Activated effector memory CD4-positive, alpha-beta T cell treated with anti-CD3 and anti-CD28 coated beads, Interleukin-2, amount 50 U/mL, for 16 hours (primary cell): ENCODE data around the gene P2RX7.
A peak's percentile ranks its signal among the peaks of the same experiment; 100 is the strongest.

Experiments
- DNase-seq: peaks from one replicate; pipeline ENCODE4 v3.0.0-alpha.2; 2020

Gene P2RX7

GRCh38 chr12:121111684-121112083 lies 21.0 kb upstream of the P2RX7 start:
- DNase-seq = no peak

GRCh38 chr12:121112496-121112895 lies 20.2 kb upstream of the P2RX7 start:
- no peak for DNase-seq

GRCh38 chr12:121113057-121113456 lies 19.6 kb upstream of the P2RX7 start:
- no peak for DNase-seq

GRCh38 chr12:121114019-121114639 lies 18.5 kb upstream of the P2RX7 start:
- DNase-seq = no peak

GRCh38 chr12:121114806-121115205 lies 17.9 kb upstream of the P2RX7 start:
- DNase-seq = no peak

GRCh38 chr12:121115530-121115929 lies 17.1 kb upstream of the P2RX7 start:
- DNase-seq = no peak

- no peak for DNase-seq
These were observed 16.1 kb upstream of the P2RX7 start for GRCh38 chr12:121116318-121117225.

- no peak for DNase-seq
These were observed 15.4 kb upstream of the P2RX7 start for GRCh38 chr12:121117226-121117777.

GRCh38 chr12:121120323-121120722 lies 12.4 kb upstream of the P2RX7 start:
- no peak for DNase-seq

GRCh38 chr12:121120989-121121755 lies 11.5 kb upstream of the P2RX7 start:
- no peak for DNase-seq

- DNase-seq = no peak
These were observed 10.9 kb upstream of the P2RX7 start for GRCh38 chr12:121121805-121122204.

- DNase-seq = no peak
These were observed 9.2 kb upstream of the P2RX7 start for GRCh38 chr12:121123488-121123887.

GRCh38 chr12:121124402-121125109 lies 8.1 kb upstream of the P2RX7 start:
- peak; percentile 70 for DNase-seq

GRCh38 chr12:121127501-121127900 lies 5.2 kb upstream of the P2RX7 start:
- DNase-seq = no peak

GRCh38 chr12:121128908-121129810 lies 3.5 kb upstream of the P2RX7 start:
- peak; percentile 92 for DNase-seq

GRCh38 chr12:121129811-121130147 lies 2.9 kb upstream of the P2RX7 start:
- DNase-seq = no peak

- no peak for DNase-seq
These were observed 1.8 kb upstream of the P2RX7 start for GRCh38 chr12:121130866-121131373.

GRCh38 chr12:121131941-121132341 lies 735 bp upstream of the P2RX7 start:
- DNase-seq = no peak

GRCh38 chr12:121133838-121134237 lies 1.2 kb downstream of the P2RX7 start:
- DNase-seq = no peak

- no peak for DNase-seq
These were observed 2.6 kb downstream of the P2RX7 start for GRCh38 chr12:121135320-121135719.

- DNase-seq = no peak
These were observed 4.8 kb downstream of the P2RX7 start for GRCh38 chr12:121137512-121137911.
